ENCODE results near the gene CAMTA1. TPM values are rescaled to one million over a fixed set of nuclear protein-coding genes. Genes with fewer than 3 reads are reported as not detected.

The CAMTA1 gene
- total RNA-seq, 2 donors from 2014 or later: 100 to 102 TPM

DNA sequence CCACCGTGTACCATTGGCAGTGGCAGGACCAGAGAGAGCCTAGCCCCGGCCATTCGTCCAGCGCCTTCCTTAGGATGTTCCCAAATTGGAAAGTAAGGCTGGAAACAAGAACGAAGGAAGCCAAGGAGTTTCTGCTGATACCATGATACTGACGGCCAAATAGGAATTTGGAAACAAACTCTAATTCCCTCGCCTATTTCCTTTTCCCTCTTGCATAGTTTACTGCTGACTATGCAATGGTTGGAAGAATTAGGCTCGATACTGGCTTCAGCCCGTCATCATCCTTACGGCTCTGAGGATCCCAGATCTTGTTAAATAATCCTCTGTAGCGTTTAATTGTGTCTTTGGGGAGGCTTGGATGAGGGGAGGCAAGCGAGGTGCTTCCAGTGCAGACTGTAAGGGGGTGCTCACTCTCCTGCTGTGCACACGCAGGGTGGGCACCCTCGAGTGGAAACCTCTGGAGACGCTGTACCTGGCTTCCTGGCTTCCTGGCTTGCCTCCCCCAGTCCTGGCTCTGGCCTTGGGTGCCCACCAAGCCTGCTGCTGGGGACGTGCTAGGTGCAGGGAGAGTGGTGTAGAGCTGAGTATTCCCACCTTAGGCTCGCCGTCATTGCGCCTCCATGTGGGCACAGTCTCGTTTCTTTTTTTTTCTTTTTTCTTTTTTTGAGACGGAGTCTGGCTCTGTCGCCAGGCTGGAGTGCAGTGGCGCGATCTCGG, 27.4 kb upstream of the CAMTA1 start:
- H3K4me1 ChIP-seq (replicated peaks): no peaks in the 10 kb centered on the region
- H3K27me3 ChIP-seq (replicated peaks; ENCODE audit: insufficient read depth): no peaks in the 10 kb centered on the region
- H3K9me3 ChIP-seq: no peaks in the 10 kb centered on the region
- TF ChIP-seq, protein P1, sequence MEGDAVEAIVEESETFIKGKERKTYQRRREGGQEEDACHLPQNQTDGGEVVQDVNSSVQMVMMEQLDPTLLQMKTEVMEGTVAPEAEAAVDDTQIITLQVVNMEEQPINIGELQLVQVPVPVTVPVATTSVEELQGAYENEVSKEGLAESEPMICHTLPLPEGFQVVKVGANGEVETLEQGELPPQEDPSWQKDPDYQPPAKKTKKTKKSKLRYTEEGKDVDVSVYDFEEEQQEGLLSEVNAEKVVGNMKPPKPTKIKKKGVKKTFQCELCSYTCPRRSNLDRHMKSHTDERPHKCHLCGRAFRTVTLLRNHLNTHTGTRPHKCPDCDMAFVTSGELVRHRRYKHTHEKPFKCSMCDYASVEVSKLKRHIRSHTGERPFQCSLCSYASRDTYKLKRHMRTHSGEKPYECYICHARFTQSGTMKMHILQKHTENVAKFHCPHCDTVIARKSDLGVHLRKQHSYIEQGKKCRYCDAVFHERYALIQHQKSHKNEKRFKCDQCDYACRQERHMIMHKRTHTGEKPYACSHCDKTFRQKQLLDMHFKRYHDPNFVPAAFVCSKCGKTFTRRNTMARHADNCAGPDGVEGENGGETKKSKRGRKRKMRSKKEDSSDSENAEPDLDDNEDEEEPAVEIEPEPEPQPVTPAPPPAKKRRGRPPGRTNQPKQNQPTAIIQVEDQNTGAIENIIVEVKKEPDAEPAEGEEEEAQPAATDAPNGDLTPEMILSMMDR (IDR thresholded peaks at IDR 0.05): no peak
- TF ChIP-seq POLR2AphosphoS5 (IDR thresholded peaks at IDR 0.05): no peak
- no peak for TF ChIP-seq POLR2A (IDR thresholded peaks at IDR 0.05)
- DNase-seq (ENCODE audit: low spot score): no peak
- intact Hi-C loops (cut with DNase I): no loop called here
- no peaks in the 10 kb centered on the region for H3K36me3 ChIP-seq
- no peak overlapping the region for H3K27ac ChIP-seq
- WGBS: 78% methylated on average over 25 of the region's 25 CpGs
- no peak overlapping the region for H3K4me3 ChIP-seq

DNA sequence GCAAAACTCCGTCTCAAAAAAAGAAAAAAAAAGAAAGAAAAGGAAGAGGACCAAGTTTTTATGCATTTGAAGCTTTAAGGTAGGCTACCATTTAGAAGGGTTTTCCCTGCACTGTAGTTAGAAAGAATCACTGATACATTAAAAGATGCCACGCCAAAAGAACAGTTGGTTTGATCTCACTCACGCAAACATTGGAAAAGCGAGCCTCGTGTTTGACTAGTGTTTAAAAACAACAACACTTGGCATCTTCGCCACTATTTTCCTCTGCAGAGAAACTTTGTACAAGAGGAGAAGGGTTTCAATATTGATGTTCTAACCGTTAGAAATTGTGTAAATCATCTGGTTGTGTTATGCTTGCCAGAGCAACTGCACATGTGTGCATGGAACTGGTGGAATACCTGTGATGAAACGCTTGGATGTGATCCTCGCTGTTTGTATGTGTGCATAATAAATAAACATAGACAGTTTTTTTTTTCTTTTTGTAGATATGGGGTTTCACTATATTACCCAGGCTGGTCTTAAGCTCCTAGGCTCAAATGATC, 24.0 kb upstream of the CAMTA1 start:
- Histone ChIP-seq H3K4me3 (no peak overlapping the region), H3K27ac (no peak overlapping the region), H3K4me1 (replicated peaks) (no peaks in the 10 kb centered on the region), H3K9me3 (no peaks in the 10 kb centered on the region), H3K27me3 (replicated peaks; ENCODE audit: insufficient read depth) (no peaks in the 10 kb centered on the region), H3K36me3 (no peaks in the 10 kb centered on the region)
- intact Hi-C loops (cut with DNase I): no loop called here
- no peak for DNase-seq (ENCODE audit: low spot score)
- TF ChIP-seq, protein P1 (IDR thresholded peaks at IDR 0.05): no peak
- TF ChIP-seq POLR2AphosphoS5 (IDR thresholded peaks at IDR 0.05) (no peak), POLR2A (IDR thresholded peaks at IDR 0.05) (no peak)
- 78% methylated on average over 9 of the region's 9 CpGs for WGBS

DNA sequence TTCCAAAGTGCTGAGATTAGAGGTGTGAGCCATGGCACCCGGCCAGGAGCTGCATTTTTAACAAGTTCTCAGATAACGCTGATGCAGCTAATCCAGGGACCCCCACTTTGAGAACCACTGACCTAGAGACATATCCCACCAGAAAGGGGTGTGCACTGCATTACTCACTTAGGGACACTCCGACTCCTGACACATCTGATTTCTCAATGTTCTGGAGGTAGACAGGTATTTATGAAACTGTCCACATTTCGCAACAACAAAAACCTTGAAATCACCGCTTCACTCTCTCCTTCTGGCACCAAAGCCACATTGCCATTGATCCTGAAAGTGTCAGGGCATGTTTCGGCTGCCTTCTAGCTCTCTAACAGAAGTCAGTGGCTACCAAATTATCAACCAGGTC, 23.2 kb upstream of the CAMTA1 start:
- no peaks in the 10 kb centered on the region for H3K9me3 ChIP-seq
- H3K36me3 ChIP-seq: no peaks in the 10 kb centered on the region
- TF ChIP-seq, protein P1 (IDR thresholded peaks at IDR 0.05): no peak
- peak; percentile 32 for TF ChIP-seq POLR2AphosphoS5 (IDR thresholded peaks at IDR 0.05)
- TF ChIP-seq POLR2A (IDR thresholded peaks at IDR 0.05): no peak
- no peaks in the 10 kb centered on the region for H3K27me3 ChIP-seq (replicated peaks; ENCODE audit: insufficient read depth)
- H3K4me3 ChIP-seq: no peak overlapping the region
- H3K4me1 ChIP-seq (replicated peaks): no peaks in the 10 kb centered on the region
- intact Hi-C loops (cut with DNase I): no loop called here
- DNase-seq (ENCODE audit: low spot score): peak; percentile 24
- H3K27ac ChIP-seq: no peak overlapping the region
- 68% methylated on average over 6 of the region's 6 CpGs for WGBS

DNA sequence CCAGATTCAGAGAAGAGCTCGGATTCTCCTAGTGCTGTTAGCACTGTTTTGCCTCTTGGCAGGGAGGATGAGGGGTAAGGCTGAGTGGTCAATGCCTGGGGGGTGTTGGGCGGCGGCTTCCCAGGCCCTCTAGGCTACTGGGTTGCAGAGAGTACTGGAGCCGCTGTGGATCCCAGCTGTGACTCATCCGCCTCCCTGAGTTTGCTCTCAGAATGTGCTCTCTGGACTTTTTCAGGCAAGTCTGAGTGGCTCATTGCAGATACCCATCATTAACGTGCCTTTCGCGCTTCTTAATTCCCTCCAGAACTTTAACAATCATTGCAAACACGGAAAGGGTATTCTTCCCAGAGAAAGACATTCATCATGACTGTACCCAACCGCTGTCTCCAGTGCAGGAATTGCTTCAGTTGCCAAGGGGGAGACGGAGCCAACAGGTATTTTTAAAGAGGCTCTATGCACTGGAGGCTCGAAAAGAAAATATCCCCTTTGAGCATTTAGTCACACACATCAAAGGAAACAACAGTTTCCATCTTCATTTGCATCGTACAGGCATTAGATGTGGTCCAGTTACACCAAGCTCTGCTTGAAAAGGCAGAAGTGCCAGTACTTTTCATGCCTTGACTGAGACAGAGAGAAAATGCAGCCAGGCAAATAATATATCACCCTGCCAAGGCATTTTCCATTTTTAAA, 14.4 kb upstream of the CAMTA1 start:
- Histone ChIP-seq H3K27me3 (replicated peaks; ENCODE audit: insufficient read depth) (no peaks in the 10 kb centered on the region), H3K4me1 (replicated peaks) (no peaks in the 10 kb centered on the region), H3K9me3 (no peaks in the 10 kb centered on the region), H3K36me3 (no peaks in the 10 kb centered on the region), H3K4me3 (no peak overlapping the region), H3K27ac (no peak overlapping the region)
- no peak for DNase-seq (ENCODE audit: low spot score)
- no peak for TF ChIP-seq POLR2A (IDR thresholded peaks at IDR 0.05)
- no peak for TF ChIP-seq POLR2AphosphoS5 (IDR thresholded peaks at IDR 0.05)
- TF ChIP-seq, protein P1 (IDR thresholded peaks at IDR 0.05): no peak
- WGBS: 7% methylated on average over 13 of the region's 13 CpGs
- intact Hi-C loops (cut with DNase I): no loop called here

All from prostate gland (tissue), 2 donors.